WTC11 (cell line): Measurements from ENCODE around the gene UGCG. TPM values are rescaled to one million over a fixed set of nuclear protein-coding genes. Genes with fewer than 3 reads are reported as not detected.
A peak's percentile ranks its signal among the peaks of the same experiment; 100 is the strongest.

Experiments
- ATAC-seq: fragments of 200-7000 bp; cut with Tn5 transposase; 2 replicates; pipeline ENCODE4 v1.10.0; 2021; ENCODE audit warnings: mild to moderate bottlenecking, moderate library complexity
- CTCF ChIA-PET: fragments of 300-600 bp; sonication (Branson Sonifier 250); formaldehyde crosslinking; loops from one replicate; lab custom pipeline; 2021; ENCODE audit warnings: antibody characterized with exemption; lab: Charles Lee
- POLR2A ChIA-PET: fragments of 350-600 bp; sonication (Branson Sonifier 250); formaldehyde crosslinking; loops from one replicate; lab custom pipeline; 2021; ENCODE audit warnings: antibody characterized with exemption; lab: Charles Lee
- DNase-seq: peaks from one replicate; pipeline ENCODE4 v3.0.0; 2021; ENCODE audit warnings: low spot score
- H3K27ac Mint-ChIP-seq: 2 replicates; pipeline ENCODE4 v1.8.0; 2021; ENCODE audit warnings: mixed read lengths
- H3K27me3 Mint-ChIP-seq: 2 replicates; pipeline ENCODE4 v1.8.0; 2021; ENCODE audit warnings: low read depth, mild to moderate bottlenecking, moderate library complexity, mixed read lengths
- H3K36me3 Mint-ChIP-seq: 2 replicates; pipeline ENCODE4 v1.8.0; 2021; ENCODE audit warnings: mixed read lengths
- H3K4me1 Mint-ChIP-seq: 2 replicates; pipeline ENCODE4 v1.8.0; 2022; ENCODE audit warnings: mixed read lengths
- H3K4me3 Mint-ChIP-seq: 2 replicates; pipeline ENCODE4 v1.8.0; 2021; ENCODE audit warnings: mild to moderate bottlenecking, moderate library complexity, mixed read lengths
- H3K9me3 Mint-ChIP-seq: 2 replicates; pipeline ENCODE4 v1.8.0; 2021; ENCODE audit warnings: mixed read lengths
- CBFB ChIP-seq: sonication (generic); formaldehyde crosslinking; IDR thresholded peaks from 2 replicates; pipeline ENCODE4 v1.8.1; 2022; ENCODE audit warnings: mild to moderate bottlenecking, low read depth, missing genetic modification reagents
- CREM ChIP-seq: sonication (generic); formaldehyde crosslinking; IDR thresholded peaks from 2 replicates; pipeline ENCODE4 v1.8.1; 2022; ENCODE audit warnings: mild to moderate bottlenecking, missing genetic modification reagents, moderate library complexity
- FOXP1 ChIP-seq: sonication (generic); formaldehyde crosslinking; IDR thresholded peaks from 2 replicates; pipeline ENCODE4 v1.8.0; 2022; ENCODE audit warnings: missing genetic modification reagents, mild to moderate bottlenecking, moderate library complexity, borderline replicate concordance
- NFYB ChIP-seq: sonication (generic); formaldehyde crosslinking; conservative IDR thresholded peaks from 2 replicates; pipeline ENCODE4 v1.8.0; 2022; ENCODE audit warnings: low read depth, missing genetic modification reagents
- TEAD4 ChIP-seq: sonication (generic); formaldehyde crosslinking; IDR thresholded peaks from 2 replicates; pipeline ENCODE4 v1.8.0; 2022; ENCODE audit warnings: mild to moderate bottlenecking, missing genetic modification reagents
- ZNF219 ChIP-seq: sonication (generic); formaldehyde crosslinking; IDR thresholded peaks from 2 replicates; pipeline ENCODE4 v1.8.0; 2023; ENCODE audit warnings: missing genetic modification reagents, mild to moderate bottlenecking, borderline replicate concordance
- ZNF416 ChIP-seq: fragments of 250-450 bp; sonication (Bioruptor Pico); IDR thresholded peaks from 2 replicates; pipeline ENCODE4 v1.9.0; 2021; ENCODE audit warnings: mild to moderate bottlenecking, inconsistent platforms
- ZNF423 ChIP-seq: fragments of 250-450 bp; sonication (Bioruptor Pico); IDR thresholded peaks from 2 replicates; pipeline ENCODE4 v2.1.2; 2022; ENCODE audit warnings: mild to moderate bottlenecking, moderate library complexity
- ZNF671 ChIP-seq: fragments of 250-450 bp; sonication (Bioruptor Pico); IDR thresholded peaks from 2 replicates; pipeline ENCODE4 v1.8.0; 2021; ENCODE audit warnings: mild to moderate bottlenecking
- total RNA-seq: library from RNA; stranded (reverse); gene quantifications from 3 replicates; pipeline ENCODE4 v1.2.3, GENCODE V29; 2021
- TF ChIP-seq, protein P1 (sequence below): fragments of 250-450 bp; sonication (Bioruptor Pico); IDR thresholded peaks from 2 replicates; pipeline ENCODE4 v1.8.0; 2021; ENCODE audit warnings: mild to moderate bottlenecking
- TF ChIP-seq, protein P2 (sequence below): sonication (generic); formaldehyde crosslinking; IDR thresholded peaks from 2 replicates; pipeline ENCODE4 v1.8.0; 2022; ENCODE audit warnings: mild to moderate bottlenecking, missing genetic modification reagents
- TF ChIP-seq, protein P3 (sequence below): sonication (generic); formaldehyde crosslinking; IDR thresholded peaks from 2 replicates; pipeline ENCODE4 v1.8.0; 2022; ENCODE audit warnings: mild to moderate bottlenecking, missing genetic modification reagents
- TF ChIP-seq, protein P4 (sequence below): sonication (generic); formaldehyde crosslinking; IDR thresholded peaks from 2 replicates; pipeline ENCODE4 v1.8.1; 2023; ENCODE audit warnings: mild to moderate bottlenecking, moderate library complexity, missing genetic modification reagents
- TF ChIP-seq, protein P5 (sequence below): fragments of 200-600 bp; IDR thresholded peaks from 2 replicates; pipeline ENCODE4 v1.8.0; 2022; ENCODE audit warnings: antibody characterized with exemption
- TF ChIP-seq, protein P6 (sequence below): fragments of 250-450 bp; sonication (Bioruptor Pico); IDR thresholded peaks from 2 replicates; pipeline ENCODE4 v1.9.0; 2021; ENCODE audit warnings: moderate library complexity, mild to moderate bottlenecking, inconsistent platforms, borderline replicate concordance

The UGCG gene
- total RNA-seq, 1 experiment from 2014 or later = 37.5 TPM

DNA sequence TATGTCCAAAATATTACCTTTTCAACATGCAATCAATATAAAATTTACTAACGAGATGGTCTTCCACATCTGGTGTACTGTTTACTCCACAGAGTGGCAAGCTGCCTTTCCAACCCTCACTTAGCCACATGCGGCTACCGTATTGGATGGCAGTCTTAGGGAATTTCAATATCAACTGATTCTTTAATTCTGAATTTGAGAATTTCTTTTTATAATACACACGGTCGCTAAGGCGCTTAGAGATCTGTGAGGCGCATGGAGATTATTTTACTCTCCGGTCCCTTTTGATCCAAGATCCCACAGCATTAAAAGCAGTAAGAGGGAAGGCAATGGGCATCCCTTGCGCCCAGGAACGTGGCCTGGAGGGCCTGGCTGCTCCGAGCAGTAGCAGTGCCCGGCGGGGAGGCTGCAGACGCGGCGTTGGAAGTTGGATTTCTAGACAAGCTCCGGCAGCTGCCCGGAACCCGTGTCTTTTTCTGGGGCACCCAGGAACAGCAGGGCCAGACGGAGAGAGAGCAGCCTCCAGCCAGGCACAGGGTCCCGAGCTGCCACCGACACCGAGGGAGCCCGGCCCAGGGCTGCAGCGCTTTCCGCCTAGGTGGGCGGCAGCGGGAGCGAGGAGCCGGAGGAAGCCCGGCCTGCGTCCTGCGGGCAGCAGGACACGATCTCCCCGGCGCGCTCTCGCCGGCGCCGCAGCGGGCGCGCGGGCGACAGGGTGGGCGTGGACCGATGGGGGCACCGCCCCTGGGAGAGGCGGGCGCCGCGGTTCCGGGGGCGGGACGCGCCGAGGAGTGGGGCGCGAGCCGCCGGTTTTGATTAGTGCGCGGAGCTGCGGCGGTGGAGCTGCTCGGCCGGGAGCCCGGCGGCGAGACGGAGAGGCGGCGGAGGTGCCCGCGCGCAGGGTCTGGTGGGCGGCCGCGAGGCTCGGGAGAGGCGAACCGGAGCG lies at the start of gene UGCG (continued):
- no peak; the same call in 1 of the 2 replicates for TF ChIP-seq CBFB (CRISPR knock-in tag)
- TF ChIP-seq, protein P1, sequence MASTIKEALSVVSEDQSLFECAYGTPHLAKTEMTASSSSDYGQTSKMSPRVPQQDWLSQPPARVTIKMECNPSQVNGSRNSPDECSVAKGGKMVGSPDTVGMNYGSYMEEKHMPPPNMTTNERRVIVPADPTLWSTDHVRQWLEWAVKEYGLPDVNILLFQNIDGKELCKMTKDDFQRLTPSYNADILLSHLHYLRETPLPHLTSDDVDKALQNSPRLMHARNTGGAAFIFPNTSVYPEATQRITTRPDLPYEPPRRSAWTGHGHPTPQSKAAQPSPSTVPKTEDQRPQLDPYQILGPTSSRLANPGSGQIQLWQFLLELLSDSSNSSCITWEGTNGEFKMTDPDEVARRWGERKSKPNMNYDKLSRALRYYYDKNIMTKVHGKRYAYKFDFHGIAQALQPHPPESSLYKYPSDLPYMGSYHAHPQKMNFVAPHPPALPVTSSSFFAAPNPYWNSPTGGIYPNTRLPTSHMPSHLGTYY (CRISPR knock-in tag) = no peak
- no peak for TF ChIP-seq ZNF416 (CRISPR knock-in tag)
- 0 out of 2 replicates have a peak, but pooled peaks have one; percentile 27 for TF ChIP-seq TEAD4
- TF ChIP-seq ZNF423 (CRISPR knock-in tag) = no peak; the same call in 1 of the 2 replicates
- TF ChIP-seq, protein P2, sequence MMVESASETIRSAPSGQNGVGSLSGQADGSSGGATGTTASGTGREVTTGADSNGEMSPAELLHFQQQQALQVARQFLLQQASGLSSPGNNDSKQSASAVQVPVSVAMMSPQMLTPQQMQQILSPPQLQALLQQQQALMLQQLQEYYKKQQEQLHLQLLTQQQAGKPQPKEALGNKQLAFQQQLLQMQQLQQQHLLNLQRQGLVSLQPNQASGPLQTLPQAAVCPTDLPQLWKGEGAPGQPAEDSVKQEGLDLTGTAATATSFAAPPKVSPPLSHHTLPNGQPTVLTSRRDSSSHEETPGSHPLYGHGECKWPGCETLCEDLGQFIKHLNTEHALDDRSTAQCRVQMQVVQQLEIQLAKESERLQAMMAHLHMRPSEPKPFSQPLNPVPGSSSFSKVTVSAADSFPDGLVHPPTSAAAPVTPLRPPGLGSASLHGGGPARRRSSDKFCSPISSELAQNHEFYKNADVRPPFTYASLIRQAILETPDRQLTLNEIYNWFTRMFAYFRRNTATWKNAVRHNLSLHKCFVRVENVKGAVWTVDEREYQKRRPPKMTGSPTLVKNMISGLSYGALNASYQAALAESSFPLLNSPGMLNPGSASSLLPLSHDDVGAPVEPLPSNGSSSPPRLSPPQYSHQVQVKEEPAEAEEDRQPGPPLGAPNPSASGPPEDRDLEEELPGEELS = peak; percentile 85
- TF ChIP-seq, protein P3, sequence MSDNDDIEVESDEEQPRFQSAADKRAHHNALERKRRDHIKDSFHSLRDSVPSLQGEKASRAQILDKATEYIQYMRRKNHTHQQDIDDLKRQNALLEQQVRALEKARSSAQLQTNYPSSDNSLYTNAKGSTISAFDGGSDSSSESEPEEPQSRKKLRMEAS (CRISPR knock-in tag) = peak; percentile 73
- TF ChIP-seq ZNF671 (CRISPR knock-in tag) = no peak
- no peak for TF ChIP-seq NFYB (CRISPR knock-in tag)
- TF ChIP-seq, protein P4, sequence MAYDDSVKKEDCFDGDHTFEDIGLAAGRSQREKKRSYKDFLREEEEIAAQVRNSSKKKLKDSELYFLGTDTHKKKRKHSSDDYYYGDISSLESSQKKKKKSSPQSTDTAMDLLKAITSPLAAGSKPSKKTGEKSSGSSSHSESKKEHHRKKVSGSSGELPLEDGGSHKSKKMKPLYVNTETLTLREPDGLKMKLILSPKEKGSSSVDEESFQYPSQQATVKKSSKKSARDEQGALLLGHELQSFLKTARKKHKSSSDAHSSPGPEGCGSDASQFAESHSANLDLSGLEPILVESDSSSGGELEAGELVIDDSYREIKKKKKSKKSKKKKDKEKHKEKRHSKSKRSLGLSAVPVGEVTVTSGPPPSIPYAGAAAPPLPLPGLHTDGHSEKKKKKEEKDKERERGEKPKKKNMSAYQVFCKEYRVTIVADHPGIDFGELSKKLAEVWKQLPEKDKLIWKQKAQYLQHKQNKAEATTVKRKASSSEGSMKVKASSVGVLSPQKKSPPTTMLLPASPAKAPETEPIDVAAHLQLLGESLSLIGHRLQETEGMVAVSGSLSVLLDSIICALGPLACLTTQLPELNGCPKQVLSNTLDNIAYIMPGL (CRISPR knock-in tag) = peak; percentile 68; the same call in 1 of the 2 replicates
- TF ChIP-seq, protein P5, sequence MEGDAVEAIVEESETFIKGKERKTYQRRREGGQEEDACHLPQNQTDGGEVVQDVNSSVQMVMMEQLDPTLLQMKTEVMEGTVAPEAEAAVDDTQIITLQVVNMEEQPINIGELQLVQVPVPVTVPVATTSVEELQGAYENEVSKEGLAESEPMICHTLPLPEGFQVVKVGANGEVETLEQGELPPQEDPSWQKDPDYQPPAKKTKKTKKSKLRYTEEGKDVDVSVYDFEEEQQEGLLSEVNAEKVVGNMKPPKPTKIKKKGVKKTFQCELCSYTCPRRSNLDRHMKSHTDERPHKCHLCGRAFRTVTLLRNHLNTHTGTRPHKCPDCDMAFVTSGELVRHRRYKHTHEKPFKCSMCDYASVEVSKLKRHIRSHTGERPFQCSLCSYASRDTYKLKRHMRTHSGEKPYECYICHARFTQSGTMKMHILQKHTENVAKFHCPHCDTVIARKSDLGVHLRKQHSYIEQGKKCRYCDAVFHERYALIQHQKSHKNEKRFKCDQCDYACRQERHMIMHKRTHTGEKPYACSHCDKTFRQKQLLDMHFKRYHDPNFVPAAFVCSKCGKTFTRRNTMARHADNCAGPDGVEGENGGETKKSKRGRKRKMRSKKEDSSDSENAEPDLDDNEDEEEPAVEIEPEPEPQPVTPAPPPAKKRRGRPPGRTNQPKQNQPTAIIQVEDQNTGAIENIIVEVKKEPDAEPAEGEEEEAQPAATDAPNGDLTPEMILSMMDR = no peak

DNA sequence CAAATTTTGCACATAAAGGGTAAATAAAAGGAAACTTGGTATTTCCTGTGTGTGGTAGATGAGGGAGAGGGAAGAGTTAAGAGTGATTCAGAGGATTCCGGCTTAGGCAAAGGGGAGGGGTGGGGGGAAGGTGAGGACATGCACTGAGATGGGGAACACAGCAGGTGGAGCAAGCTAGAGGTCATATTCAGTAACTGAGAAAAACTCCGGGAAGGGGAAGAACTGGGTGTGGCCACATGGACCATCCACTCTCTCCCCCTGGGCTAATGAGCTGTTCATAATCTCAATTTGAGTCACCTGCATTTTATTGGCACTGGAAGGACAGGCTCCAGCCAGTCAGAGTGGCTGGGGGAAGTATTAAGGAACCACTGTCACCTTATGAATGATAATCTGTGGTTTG lies 45.1 kb upstream of the UGCG start:
- H3K27ac Mint-ChIP-seq = no peak overlapping the region
- no peaks in the 10 kb centered on the region for H3K27me3 Mint-ChIP-seq
- H3K4me3 Mint-ChIP-seq = no peak overlapping the region
- CTCF ChIA-PET = no interaction called here
- DNase-seq (no peak), ATAC-seq (peak; percentile 58)
- POLR2A ChIA-PET = no interaction called here
- no peaks in the 10 kb centered on the region for H3K9me3 Mint-ChIP-seq
- H3K36me3 Mint-ChIP-seq = no peaks in the 10 kb centered on the region
- TF ChIP-seq CREM (CRISPR knock-in tag) = no peak
- TF ChIP-seq ZNF219 (CRISPR knock-in tag) = no peak
- TF ChIP-seq, protein P6, sequence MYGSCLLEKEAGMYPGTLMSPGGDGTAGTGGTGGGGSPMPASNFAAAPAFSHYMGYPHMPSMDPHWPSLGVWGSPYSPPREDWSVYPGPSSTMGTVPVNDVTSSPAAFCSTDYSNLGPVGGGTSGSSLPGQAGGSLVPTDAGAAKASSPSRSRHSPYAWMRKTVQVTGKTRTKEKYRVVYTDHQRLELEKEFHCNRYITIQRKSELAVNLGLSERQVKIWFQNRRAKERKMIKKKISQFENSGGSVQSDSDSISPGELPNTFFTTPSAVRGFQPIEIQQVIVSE (CRISPR knock-in tag) = no peak
- TF ChIP-seq FOXP1 (CRISPR knock-in tag) = no peak
- H3K4me1 Mint-ChIP-seq = peaks cover 6% of the 10 kb centered on the region; the same call in 1 of the 2 replicates
